HG03135 (cell line): ENCODE results near the gene ZNF813.
"Not testable (repeated sequence)": the region's sequence is repeated elsewhere in the genome, so short reads cannot be mapped to it uniquely, and the experiment has no call there.

Experiments used
- ATAC-seq: cut with Tn5 transposase; IDR thresholded peaks from one replicate; pipeline ENCODE4 v1.9.1; 2021; ENCODE audit warnings: mild to moderate bottlenecking, moderate library complexity; ENCODE audit not compliant: unreplicated experiment

The ZNF813 gene

DNA sequence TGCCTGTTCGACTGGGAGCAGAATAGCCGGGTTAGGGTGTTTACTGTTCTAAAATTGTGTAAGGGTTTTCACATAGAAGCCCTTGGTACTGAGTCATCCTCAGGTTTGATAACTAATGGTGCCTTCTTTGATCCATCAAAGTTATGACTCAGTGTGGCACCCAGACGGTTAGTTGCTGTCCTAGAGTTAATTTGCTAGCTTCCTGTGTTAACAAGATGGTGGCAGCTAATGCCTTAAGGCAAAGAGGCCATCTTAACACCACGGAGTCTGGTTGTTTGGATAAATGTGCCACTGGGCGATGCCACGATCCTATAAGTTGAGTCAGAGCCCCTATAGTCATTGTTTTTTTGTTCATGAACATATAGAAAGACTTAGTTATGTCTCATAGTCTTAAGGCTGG lies 7.9 kb downstream of the ZNF813 start:
- ATAC-seq: not testable (repeated sequence)

- ATAC-seq: not testable (repeated sequence)
Observed at GRCh38 chr19:53483751-53484150, 16.2 kb downstream of the ZNF813 start.

DNA sequence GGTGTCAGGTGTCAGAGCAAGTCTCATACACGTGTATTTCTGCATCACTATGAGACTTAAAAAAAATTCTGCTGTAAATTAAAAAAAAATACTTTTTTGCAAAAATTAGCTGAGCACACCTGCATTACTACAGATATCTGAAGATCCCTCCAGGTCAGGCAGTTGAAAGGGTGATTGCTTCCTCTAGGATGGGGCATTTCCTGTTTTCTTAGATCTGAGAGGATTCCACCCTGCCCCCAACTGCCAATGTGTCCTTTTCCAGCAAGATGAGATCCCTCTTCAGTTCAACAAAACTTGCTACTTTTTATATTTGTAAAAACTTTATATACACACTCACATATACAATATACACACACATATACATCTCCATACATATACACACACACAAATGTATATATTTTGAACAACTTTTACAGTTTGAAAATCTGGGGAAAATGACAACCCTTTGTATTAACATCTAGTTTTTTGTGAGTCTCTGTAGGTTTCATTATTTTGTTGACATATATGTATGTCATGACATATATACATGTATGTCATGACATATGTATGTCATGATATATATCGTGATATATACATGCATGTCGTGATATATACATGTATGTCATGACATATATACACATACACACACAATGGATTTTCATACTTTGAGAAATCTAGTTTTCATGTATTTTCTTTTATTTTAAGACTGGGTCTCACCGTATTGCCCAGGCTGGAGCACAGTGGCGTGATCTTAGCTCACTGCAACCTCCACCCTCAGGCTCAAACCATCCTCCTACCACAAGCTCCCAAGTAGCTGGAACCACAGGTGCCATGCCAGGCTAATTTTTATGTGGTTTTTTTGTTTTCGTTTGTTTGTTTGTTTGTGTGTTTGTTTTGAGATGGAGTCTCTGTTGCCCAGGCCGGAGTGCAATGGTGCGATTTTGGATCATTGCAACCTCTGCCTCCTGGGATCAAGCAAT lies 17.8 kb downstream of the ZNF813 start:
- ATAC-seq: no peak

GRCh38 chr19:53492153-53492552 lies 24.6 kb downstream of the ZNF813 start:
- ATAC-seq: no peak

DNA sequence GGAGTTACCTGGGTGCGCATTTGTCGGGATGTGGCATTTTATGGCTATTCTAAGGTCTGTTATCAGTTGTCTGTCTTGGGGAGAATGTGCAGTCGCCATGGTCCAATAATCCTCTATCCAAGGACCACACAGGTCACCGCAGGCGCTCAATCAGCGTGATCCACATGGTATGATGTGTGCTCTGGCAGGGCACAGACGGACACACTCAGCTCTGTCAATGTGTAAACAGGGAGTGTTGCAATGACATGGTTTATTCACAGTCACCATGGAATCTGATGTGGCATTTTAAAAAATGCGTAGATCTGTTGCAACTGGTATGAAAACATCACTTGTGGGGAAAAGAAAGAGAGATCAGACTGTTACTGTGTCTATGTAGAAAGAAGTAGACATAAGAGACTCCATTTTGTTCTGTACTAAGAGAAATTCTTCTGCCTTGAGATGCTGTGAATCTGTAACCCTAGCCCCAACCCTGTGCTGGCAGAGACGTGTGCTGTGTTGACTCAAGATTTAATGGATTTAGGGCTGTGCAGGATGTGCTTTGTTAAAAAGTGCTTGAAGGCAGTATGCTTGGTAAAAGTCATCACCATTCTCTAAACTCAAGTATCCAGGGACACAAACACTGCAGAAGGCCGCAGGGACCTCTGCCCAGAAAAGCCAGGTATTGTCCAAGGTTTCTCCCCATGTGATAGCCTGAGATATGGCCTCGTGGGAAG lies 29.9 kb downstream of the ZNF813 start:
- ATAC-seq: not testable (repeated sequence)

- not testable (repeated sequence) for ATAC-seq
Observed at GRCh38 chr19:53498024-53498395, 30.5 kb downstream of the ZNF813 start.

DNA sequence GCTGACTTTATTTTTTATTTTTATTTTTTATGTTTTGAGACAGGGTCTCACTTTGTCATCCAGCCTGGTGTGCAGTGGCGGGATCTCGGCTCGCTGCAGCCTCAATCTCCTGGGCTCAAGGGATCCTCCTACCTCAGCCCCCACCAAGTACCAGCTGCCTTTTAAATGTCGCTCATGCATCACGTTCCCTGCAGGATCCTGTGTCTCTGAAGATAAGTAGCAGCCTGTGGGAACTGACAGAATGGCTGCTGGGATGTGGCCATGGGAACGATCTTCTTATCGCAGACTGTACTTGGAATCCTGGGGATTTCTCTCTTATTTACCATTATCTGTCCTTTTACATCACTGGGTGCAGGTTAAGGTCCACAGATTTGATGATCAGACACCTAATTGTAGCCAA lies 35.6 kb downstream of the ZNF813 start:
- not testable (repeated sequence) for ATAC-seq

- not testable (repeated sequence) for ATAC-seq
Observed at GRCh38 chr19:53503671-53504364, 36.3 kb downstream of the ZNF813 start.

- not testable (repeated sequence) for ATAC-seq
Observed at GRCh38 chr19:53504365-53504703, 36.8 kb downstream of the ZNF813 start.

DNA sequence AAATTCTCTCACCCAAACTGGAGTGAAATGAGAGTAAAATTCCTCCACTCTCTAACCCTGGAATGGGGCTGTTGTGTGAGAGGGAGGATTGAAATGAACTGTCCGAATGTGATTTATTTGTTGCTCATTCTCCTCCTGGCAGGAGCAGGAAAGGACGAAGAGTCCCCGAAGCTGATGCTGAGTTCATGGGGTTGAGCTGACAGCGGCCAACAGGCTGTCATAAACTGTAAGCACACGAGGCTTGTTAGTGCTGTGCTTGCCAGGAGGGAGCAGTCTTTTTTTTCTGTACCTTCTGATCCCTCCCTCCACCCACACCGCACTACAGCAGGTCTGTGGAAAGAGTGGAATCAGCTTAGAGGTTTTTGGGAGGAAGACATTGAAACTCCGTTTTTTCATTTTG lies 37.4 kb downstream of the ZNF813 start:
- ATAC-seq: no peak

GRCh38 chr19:53506728-53507127 lies 39.2 kb downstream of the ZNF813 start:
- ATAC-seq: no peak

DNA sequence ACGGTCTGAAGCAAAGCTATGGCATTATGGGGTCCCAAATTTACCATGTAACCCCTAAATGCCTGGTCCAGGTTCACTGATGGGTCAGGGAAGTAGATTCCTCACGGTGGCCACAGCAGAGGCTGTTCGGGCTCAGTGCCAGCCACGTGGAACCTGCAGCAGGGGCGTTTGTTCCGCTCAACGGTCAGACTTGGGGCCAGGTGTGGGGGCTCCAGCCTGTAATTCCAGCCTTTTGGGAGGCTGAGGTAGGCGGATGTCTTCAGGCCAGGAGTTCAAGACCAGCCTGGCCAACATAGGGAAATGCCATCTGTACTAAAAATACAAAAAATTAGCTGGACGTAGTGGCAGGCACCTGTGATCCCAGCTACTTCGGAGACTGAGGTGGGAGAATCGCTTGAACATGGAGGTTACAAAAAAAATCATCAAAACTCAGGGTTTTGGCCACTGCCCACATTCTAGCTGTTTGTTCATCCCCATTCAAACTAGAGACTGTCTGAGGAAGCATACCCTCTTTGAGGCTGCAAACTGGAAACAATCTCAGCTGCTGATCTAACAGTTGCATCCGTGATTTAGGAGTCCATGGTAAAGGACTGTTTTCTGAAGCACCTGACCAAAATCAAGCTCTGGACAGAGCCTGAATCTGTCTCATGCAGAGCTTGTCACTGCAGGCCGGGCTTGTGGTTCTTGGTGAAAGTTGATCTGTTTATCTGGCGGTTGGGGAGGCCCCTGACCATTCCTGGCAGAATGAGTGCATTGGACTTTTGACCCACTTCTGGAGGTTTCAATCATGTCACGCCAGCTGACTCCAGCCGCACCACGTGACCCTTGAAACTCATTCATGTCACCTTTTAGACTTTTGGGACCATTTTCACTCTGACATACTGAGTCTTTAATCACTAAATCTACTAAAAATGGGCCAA lies 40.2 kb downstream of the ZNF813 start:
- ATAC-seq: no peak

DNA sequence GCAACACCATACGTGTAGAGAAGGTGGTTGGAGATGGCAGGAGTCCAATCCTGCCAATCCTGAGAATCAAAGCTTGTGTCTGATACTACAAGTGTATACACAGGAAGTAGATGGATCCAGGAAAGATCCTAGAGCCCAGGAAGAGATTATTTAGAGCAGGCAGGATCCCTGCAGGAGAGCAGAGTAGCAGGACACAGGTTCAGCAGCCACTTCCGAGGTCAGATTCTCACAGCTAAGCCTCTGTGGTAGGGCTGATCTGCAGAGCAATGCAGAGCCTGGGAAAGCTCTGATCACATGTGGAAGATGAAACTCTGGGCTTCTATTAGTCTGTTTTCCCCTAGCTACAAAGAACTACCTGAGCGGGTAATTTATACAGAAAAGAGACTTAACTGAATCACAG lies 41.9 kb downstream of the ZNF813 start:
- ATAC-seq: no peak

DNA sequence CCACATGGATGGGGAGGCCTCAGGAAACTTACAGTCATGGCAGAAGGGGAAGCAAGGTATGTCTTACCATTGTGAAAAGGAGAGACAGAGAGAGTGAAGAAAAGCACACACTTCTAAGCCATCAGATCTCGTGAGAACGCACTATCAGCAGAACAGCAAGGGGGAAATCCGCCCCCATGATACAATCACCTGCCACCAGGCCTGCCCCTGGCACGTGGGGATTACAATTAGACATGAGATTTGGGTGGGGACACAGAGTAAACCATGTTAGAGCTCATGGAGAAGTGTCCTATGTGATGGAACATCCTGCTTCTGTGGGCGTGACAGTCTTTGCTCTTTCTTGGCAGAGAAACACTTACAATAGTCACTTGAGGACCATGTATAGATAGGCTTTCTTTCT lies 42.3 kb downstream of the ZNF813 start:
- ATAC-seq: no peak

- no peak for ATAC-seq
Observed at GRCh38 chr19:53511357-53511756, 43.8 kb downstream of the ZNF813 start.

DNA sequence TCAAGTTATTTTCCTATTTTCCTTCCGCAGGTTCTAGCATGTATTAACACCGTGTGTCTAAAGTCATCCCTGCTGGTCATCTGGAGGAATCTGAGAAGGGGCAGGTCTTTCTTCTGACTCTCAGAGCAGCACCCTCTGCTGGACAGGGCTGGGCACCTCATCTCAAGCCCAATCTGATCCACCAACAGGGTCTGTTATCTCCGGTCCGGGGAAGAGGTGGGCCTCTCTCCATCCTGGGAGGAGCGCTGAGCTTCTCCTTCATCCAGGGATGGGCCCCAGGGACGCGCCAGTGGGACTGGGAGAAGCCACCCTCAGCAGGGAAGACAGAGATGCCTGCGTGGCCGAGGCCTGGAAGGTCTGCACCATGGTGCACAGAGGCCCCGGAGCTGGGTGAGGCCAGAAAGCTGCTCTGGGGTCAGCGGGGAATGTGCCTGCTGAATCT lies 44.4 kb downstream of the ZNF813 start:
- no peak for ATAC-seq

GRCh38 chr19:53515047-53515446 lies 47.5 kb downstream of the ZNF813 start:
- ATAC-seq: not testable (repeated sequence)

DNA sequence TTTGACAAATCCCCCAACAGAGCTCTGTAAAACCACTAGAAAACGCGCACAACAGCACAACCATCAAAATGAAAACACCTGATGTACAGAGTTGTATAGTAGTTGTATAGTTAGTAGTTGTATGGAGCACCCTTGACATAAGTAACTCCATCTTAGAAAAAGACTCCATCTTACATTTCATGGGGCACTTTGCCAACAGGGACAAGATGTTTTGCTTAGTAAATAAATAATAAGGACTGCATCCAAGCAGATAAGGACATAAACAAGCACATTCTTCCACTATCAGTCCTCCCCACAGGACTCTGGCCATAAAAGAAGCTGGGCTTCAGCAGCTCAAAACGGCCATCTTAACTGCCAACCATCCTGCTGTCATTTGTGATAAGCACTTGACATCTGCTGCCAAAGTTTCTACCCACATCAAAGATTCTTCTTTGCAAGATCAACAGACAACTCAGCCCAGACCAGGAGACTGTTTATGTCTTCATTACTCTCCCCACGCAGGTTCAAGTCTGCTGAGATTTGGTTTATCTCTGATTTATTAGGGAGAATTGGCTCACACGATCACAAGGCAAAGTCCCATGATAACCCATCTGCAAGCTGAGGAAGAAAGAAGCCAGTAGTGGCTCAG lies 49.7 kb downstream of the ZNF813 start:
- ATAC-seq: no peak

DNA sequence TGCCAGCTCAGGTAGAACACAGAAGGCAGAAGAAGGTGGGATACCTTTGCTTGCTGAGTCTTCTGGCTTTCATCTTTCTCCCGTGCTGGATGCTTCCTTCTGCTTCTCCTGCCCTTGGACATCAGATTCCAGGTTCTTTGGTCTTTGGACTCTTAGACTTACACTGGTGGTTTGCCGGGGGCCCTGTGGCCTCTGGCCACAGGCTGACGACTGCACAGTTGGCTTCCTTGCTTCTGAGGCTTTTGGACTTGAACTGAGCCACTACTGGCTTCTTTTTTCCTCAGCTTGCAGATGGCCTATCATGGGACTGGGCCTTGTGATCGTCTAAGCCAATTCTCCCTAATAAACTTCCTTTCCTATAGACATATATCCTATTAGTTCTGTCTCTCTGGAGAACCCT lies 50.6 kb downstream of the ZNF813 start:
- ATAC-seq: no peak

GRCh38 chr19:53518716-53519115 lies 51.2 kb downstream of the ZNF813 start:
- no peak for ATAC-seq
